MCF 10A (cell line): ENCODE measurements around the gene MAP3K9. TPM values are rescaled to one million over a fixed set of nuclear protein-coding genes. Genes with fewer than 3 reads are reported as not detected.

Experiments
- Bru-seq: library from RNA; stranded (reverse); fragments of 400-500 nt; gene quantifications from one replicate; lab custom pipeline; 2021; lab: Mats Ljungman, UMichigan
- BruChase-seq, 2 experiments: library from RNA; stranded (reverse); fragments of 400-500 nt; gene quantifications; one replicate each; lab custom pipeline; 2021; lab: Mats Ljungman, UMichigan
- BruUV-seq: library from RNA; stranded (reverse); fragments of 400-500 nt; replicated peaks from 2 replicates; lab custom pipeline; 2021; lab: Mats Ljungman, UMichigan
- CTCF ChIA-PET: fragments of 300-600 bp; sonication (Branson Sonifier 250); formaldehyde crosslinking; extraction: SDS; loops from one replicate; lab custom pipeline; 2021; ENCODE audit warnings: antibody characterized with exemption, inconsistent platforms; lab: Yijun Ruan, JAX
- POLR2A ChIA-PET: fragments of 300-600, 350-650 bp; sonication (Branson Sonifier 250); formaldehyde crosslinking; extraction: SDS; loops from one replicate; lab custom pipeline; 2020; ENCODE audit warnings: antibody characterized with exemption, inconsistent platforms; lab: Yijun Ruan, JAX
- DNase-seq: peaks from one replicate; pipeline ENCODE4 v3.0.0-alpha.2; 2018; ENCODE audit not compliant: unreplicated experiment
- H3K27ac Mint-ChIP-seq: one replicate; pipeline ENCODE4 v1.8.0; 2022; ENCODE audit warnings: mild to moderate bottlenecking, low read depth, mixed read lengths; ENCODE audit not compliant: unreplicated experiment
- H3K27me3 Mint-ChIP-seq: one replicate; pipeline ENCODE4 v1.8.0; 2022; ENCODE audit warnings: mixed read lengths; ENCODE audit not compliant: insufficient read depth, unreplicated experiment
- H3K36me3 Mint-ChIP-seq: one replicate; pipeline ENCODE4 v1.8.0; 2022; ENCODE audit warnings: mild to moderate bottlenecking, moderate library complexity, mixed read lengths; ENCODE audit not compliant: insufficient read depth, unreplicated experiment
- H3K4me1 Mint-ChIP-seq: one replicate; pipeline ENCODE4 v1.8.0; 2022; ENCODE audit warnings: mixed read lengths; ENCODE audit not compliant: insufficient read depth, unreplicated experiment
- H3K4me3 Mint-ChIP-seq: one replicate; pipeline ENCODE4 v1.8.0; 2022; ENCODE audit warnings: mild to moderate bottlenecking, moderate library complexity, mixed read lengths; ENCODE audit not compliant: unreplicated experiment
- H3K9me3 Mint-ChIP-seq: one replicate; pipeline ENCODE4 v1.8.0; 2022; ENCODE audit warnings: mixed read lengths; ENCODE audit not compliant: unreplicated experiment
- CTCF ChIP-seq: fragments of 200-600 bp; IDR thresholded peaks from one replicate; pipeline ENCODE4 v1.8.0; 2022; ENCODE audit warnings: antibody characterized with exemption, mild to moderate bottlenecking; ENCODE audit not compliant: unreplicated experiment
- intact Hi-C: fragments of 100-400 bp; cut with micrococcal nuclease; formaldehyde crosslinking; loops from 2 replicates; pipeline ENCODE4 v1.14.1; 2022
- long read RNA-seq: library from polyadenylated mRNA; stranded (forward); transcript quantifications from one replicate; pipeline ENCODE4 v2.0.0, GENCODE V29; 2022
- total RNA-seq: library from RNA; stranded (reverse); gene quantifications from 2 replicates; pipeline ENCODE4 v1.2.3, GENCODE V29; 2022

MAP3K9 gene
- total RNA-seq (17.2 and 18.6 TPM in 2 replicates), Bru-seq, nascent RNA (percentile 76 among the genes with signal in this experiment), BruChase-seq, experiment 1, labeled RNA remaining after a 6-hour chase (percentile 71 among the genes with signal in this experiment), BruChase-seq, experiment 2, labeled RNA remaining after a 2-hour chase (percentile 78 among the genes with signal in this experiment)
- long read RNA-seq, full-length matches to known transcripts: 4 of 62 reads
- long read RNA-seq, partial matches to known transcripts: 46 of 62 reads
- long read RNA-seq, other reads (novel, unspliced or antisense): 12 of 62 reads

DNA sequence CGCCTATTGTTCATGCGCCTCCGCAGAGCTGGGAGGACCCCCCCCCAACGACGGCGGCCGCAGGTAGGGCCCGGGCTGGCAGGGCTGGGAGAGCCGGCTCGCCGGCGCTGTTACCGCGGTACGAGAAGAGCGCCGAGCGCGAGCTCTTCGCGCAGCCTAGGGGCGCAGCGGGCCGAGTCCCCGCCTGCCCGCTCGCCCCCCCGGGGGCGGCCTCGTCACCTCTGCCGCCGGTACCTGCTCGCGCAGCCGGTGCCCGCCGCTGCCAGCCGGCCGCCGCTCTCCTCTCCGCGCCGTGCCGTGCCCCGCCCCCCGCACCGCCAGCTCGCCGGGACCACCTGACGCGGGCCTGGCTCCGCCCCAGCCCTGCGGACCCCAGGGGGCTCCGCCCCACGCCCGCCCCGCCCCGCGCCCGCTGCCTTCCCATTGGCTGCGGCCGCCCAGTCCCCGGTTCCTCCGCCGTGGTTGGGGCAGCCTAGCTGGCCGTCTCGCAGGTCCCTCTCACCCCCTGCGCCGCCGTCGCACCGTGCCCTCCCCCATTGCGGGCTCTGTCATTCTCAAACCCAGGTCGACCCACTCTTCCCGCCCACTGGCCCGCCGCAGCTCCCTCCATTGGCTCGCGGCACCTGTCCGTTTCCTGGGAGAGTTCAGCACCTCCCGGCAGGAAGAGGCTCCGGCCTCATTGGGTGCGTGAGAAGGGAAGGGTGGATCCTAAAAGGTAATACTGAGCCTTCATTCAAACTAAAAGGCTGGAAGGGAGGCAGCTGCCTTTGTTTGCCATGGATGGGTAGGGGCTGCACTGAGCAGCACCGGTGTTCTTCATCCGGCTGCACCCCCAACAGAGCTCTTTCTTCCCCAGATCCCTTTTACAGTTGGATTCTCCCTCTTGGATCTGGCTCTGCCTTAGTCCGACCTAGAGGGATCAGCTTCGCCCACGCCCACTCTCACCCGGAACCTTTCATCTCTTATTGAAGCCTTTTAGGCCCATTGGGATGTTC, at the start of gene MAP3K9:
MAP3K9 (minus strand) TSS at position 289 of the 995 bp plus-strand sequence. CDS start 342 bp downstream, outside the sequence.
- peak within 1 kb of the TSS; percentile 25 for H3K27ac Mint-ChIP-seq
- intact Hi-C loops: loop anchor here (1.0 to 10.0 kb wide), 4 partner anchors 27 to 1045 kb away; no protein-coding TSS in a partner anchor
- TF ChIP-seq CTCF: no peak

DNA sequence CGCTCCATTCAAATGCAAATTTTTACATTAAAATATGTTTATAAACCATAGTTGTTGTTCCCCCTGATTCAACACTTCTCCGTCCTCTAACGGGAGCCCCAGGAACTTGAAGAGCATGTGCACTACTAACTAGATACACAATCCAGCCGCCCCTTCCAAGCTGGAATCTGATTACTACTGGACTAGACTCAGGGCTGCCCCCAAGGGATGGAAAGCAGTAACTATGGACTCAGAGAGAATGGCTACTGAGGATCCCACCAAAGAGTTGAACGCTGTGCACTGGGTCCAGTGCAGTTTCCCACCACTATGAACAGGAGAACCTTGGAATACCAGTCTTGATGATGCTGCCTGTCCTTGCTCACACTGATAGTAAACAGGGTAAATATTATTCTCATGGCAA, 49.3 kb upstream of the MAP3K9 start:
- ChIA-PET POLR2A (no interaction called here), CTCF (interaction anchor here (0.6 kb wide), 2 partner anchors 48 to 1055 kb away, joined by 3 read pairs; partner anchors contain the start of gene PCNX1)
- no peaks in the 10 kb centered on the region for H3K9me3 Mint-ChIP-seq
- peaks cover 12% of the 10 kb centered on the region for H3K4me1 Mint-ChIP-seq
- intact Hi-C loops: no loop called here
- no peak overlapping the region for H3K4me3 Mint-ChIP-seq
- no peaks in the 10 kb centered on the region for H3K36me3 Mint-ChIP-seq
- H3K27me3 Mint-ChIP-seq: no peaks in the 10 kb centered on the region
- DNase-seq: no peak
- no peak for TF ChIP-seq CTCF
- no peak overlapping the region for H3K27ac Mint-ChIP-seq
- BruUV-seq: no TSS peak

More for the DNA sequence above, at the start of gene MAP3K9:
- Mint-ChIP-seq H3K4me1 (peaks cover 6% of the 10 kb centered on the region), H3K36me3 (no peaks in the 10 kb centered on the region), H3K4me3 (no peak within 1 kb of the TSS), H3K9me3 (no peaks in the 10 kb centered on the region), H3K27me3 (no peaks in the 10 kb centered on the region)
- ChIA-PET POLR2A (interaction anchor here (0.6 to 4.5 kb wide), 28 partner anchors 8 to 245 kb away, joined by 3 to 69 read pairs (median 4); partner anchors contain the start of genes MED6, PCNX1 and TTC9), CTCF (interaction anchor here (0.6 to 1.9 kb wide), 8 partner anchors 9 to 187 kb away, joined by 3 to 18 read pairs (median 3); no protein-coding TSS in a partner anchor)
- DNase-seq: peak; percentile 99
- BruUV-seq: no TSS peak

DNA sequence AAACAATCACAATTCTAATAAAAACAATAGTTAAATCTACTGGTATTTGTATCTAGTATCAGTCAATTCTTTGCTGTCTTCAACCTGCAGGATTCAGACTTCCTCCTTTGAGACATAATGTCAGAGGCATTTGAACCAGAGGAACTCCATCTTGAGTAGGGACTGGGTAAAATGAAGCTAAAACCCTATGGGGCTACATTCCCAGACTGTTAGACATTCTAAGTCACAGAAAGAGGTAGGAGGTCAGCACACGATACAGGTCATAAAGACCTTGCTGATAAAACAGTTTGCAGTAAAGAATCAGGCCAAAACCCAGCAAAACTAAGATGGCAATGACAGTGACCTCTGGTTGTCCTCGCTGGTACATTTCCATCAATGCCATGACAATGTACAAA, 48.2 kb upstream of the MAP3K9 start:
- CTCF ChIA-PET: no interaction called here
- Mint-ChIP-seq H3K4me3 (no peak overlapping the region), H3K36me3 (no peaks in the 10 kb centered on the region), H3K27ac (peak overlapping the region; percentile 24), H3K4me1 (peaks cover 12% of the 10 kb centered on the region), H3K27me3 (no peaks in the 10 kb centered on the region), H3K9me3 (no peaks in the 10 kb centered on the region)
- no peak for TF ChIP-seq CTCF
- POLR2A ChIA-PET: no interaction called here
- intact Hi-C loops: no loop called here
- DNase-seq: no peak
- no TSS peak for BruUV-seq
